B cell (primary cell): ENCODE results near the gene B3GALT6. TPM values are rescaled to one million over a fixed set of nuclear protein-coding genes. Genes with fewer than 3 reads are reported as not detected.

Experiments used
- ATAC-seq: fragments of 200-7000 bp; cut with Tn5 transposase; one replicate; pipeline ENCODE4 v1.10.0; 2021; ENCODE audit warnings: low read depth, mild to moderate bottlenecking, moderate number of reproducible peaks, moderate library complexity
- CTCF ChIA-PET: fragments of 350-600 bp; sonication (Branson Sonifier 250); formaldehyde crosslinking; loops from one replicate; lab custom pipeline; 2021; ENCODE audit warnings: antibody characterized with exemption, inconsistent platforms; lab: Charles Lee
- POLR2A ChIA-PET: fragments of 350-600 bp; sonication (Branson Sonifier 250); formaldehyde crosslinking; loops from one replicate; lab custom pipeline; 2021; ENCODE audit warnings: antibody characterized with exemption; lab: Charles Lee
- DNase-seq: peaks from one replicate; pipeline ENCODE4 v3.0.0; 2013
- H2AFZ ChIP-seq: 2 replicates; pipeline ENCODE4 v1.6.1; 2012; ENCODE audit warnings: mild to moderate bottlenecking, low read depth, low read length; ENCODE audit not compliant: insufficient read depth, poor library complexity, severe bottlenecking
- H3K27ac ChIP-seq, 2 donors: 1 replicate in 1 of 2; 2 replicates in 1 of 2; pipeline ENCODE4 v1.5.1; 2012 to 2013; ENCODE audit warnings: low read length in 2 of 2, mild to moderate bottlenecking in 2 of 2, moderate library complexity in 1 of 2
- H3K27me3 ChIP-seq, 4 experiments: fragments of 200-600 bp in 1 of 4; sonication (generic) in 1 of 4; replicated peaks in 1 of 4; 1 replicate in 2 of 4; 2 replicates in 2 of 4; pipeline versions ENCODE4 v1.6.1 to v1.7.0; 2013 to 2016; ENCODE audit warnings: low read length in 3 of 4, mild to moderate bottlenecking in 2 of 4, mixed read lengths in 1 of 4, moderate library complexity in 1 of 4; ENCODE audit not compliant: insufficient read depth in 4 of 4, control insufficient read depth in 3 of 4; ENCODE audit errors: control extremely low read depth in 1 of 4
- H3K36me3 ChIP-seq, 2 experiments: replicated peaks in 1 of 2; 1 replicate in 1 of 2; 2 replicates in 1 of 2; pipeline versions ENCODE4 v1.6.1 to v1.7.1; 2013; ENCODE audit warnings: low read length in 1 of 2; ENCODE audit not compliant: insufficient read depth in 2 of 2, control insufficient read depth in 1 of 2; ENCODE audit errors: control extremely low read depth in 1 of 2, extremely low read depth in 1 of 2
- H3K4me1 ChIP-seq, 2 donors: fragments of 200-600 bp in 1 of 2; sonication (generic) in 1 of 2; 1 replicate in 1 of 2; 2 replicates in 1 of 2; pipeline versions ENCODE4 v1.5.1 to v1.6.1; 2013 to 2017; ENCODE audit warnings: low read length in 2 of 2; ENCODE audit not compliant: control insufficient read depth in 2 of 2, insufficient read depth in 2 of 2
- H3K4me2 ChIP-seq: replicated peaks from 2 replicates; pipeline ENCODE3; 2012; ENCODE audit warnings: mild to moderate bottlenecking, low read depth, low read length; ENCODE audit not compliant: poor library complexity, severe bottlenecking
- H3K4me3 ChIP-seq, 5 experiments: fragments of 200-600 bp in 1 of 5; sonication (generic) in 1 of 5; 1 replicate in 3 of 5; 2 replicates in 2 of 5; pipeline versions ENCODE4 v1.5.1 to v1.7.0; 2011 to 2016; ENCODE audit warnings: low read length in 4 of 5, mild to moderate bottlenecking in 4 of 5, low read depth in 2 of 5, control low read depth in 1 of 5, moderate library complexity in 1 of 5; ENCODE audit not compliant: insufficient read depth in 1 of 5; ENCODE audit errors: control extremely low read depth in 1 of 5, extremely low read depth in 1 of 5
- H3K79me2 ChIP-seq: fragments of 200-600 bp; sonication (generic); one replicate; pipeline ENCODE4 v1.6.0; 2016; ENCODE audit warnings: low read length; ENCODE audit not compliant: control insufficient read depth, insufficient read depth
- H3K9ac ChIP-seq: fragments of 200-600 bp; sonication (generic); 2 replicates; pipeline ENCODE4 v1.6.1; 2017; ENCODE audit warnings: mild to moderate bottlenecking, low read length, moderate library complexity
- H3K9me3 ChIP-seq, 3 donors: one replicate each; pipeline versions ENCODE4 v1.6.1 to v1.7.1; 2013; ENCODE audit warnings: low read length in 2 of 3; ENCODE audit not compliant: control insufficient read depth in 2 of 3, insufficient read depth in 1 of 3; ENCODE audit errors: control extremely low read depth in 1 of 3
- H4K20me1 ChIP-seq: 2 replicates; pipeline ENCODE4 v1.6.0; 2012; ENCODE audit warnings: mild to moderate bottlenecking, low read length; ENCODE audit not compliant: insufficient read depth, control insufficient read depth, poor library complexity, severe bottlenecking
- H3K27ac Mint-ChIP-seq: one replicate; pipeline ENCODE4 v1.8.0; 2021; ENCODE audit warnings: mixed read lengths
- H3K27me3 Mint-ChIP-seq: one replicate; pipeline ENCODE4 v1.8.0; 2021; ENCODE audit warnings: mixed read lengths
- H3K4me1 Mint-ChIP-seq: one replicate; pipeline ENCODE4 v1.8.0; 2021; ENCODE audit warnings: mixed read lengths
- H3K4me3 Mint-ChIP-seq: one replicate; pipeline ENCODE4 v1.8.0; 2021; ENCODE audit warnings: mixed read lengths
- H3K9me3 Mint-ChIP-seq: one replicate; pipeline ENCODE4 v1.8.0; 2022; ENCODE audit warnings: mixed read lengths; ENCODE audit not compliant: insufficient read depth
- CTCF ChIP-seq: fragments of 200-600 bp; IDR thresholded peaks from one replicate; pipeline ENCODE4 v1.8.0; 2022; ENCODE audit warnings: antibody characterized with exemption, mild to moderate bottlenecking
- EZH2 ChIP-seq: IDR thresholded peaks from 2 replicates; pipeline ENCODE4 v1.6.1; 2012; ENCODE audit warnings: borderline replicate concordance, low read depth, mild to moderate bottlenecking, moderate library complexity, low read length; ENCODE audit not compliant: insufficient read depth, poor library complexity, severe bottlenecking
- WGBS: methylation state at CpG from one replicate; pipeline ENCODE4 v1.1.5; 2013; ENCODE audit warnings: missing lambda C conversion rate; ENCODE audit not compliant: insufficient coverage; 5-methylcytosine and 5-hydroxymethylcytosine counted together
- intact Hi-C: fragments of 100-400 bp; cut with micrococcal nuclease; formaldehyde crosslinking; loops from one replicate; pipeline ENCODE4 v1.10.0; 2022
- polyA plus RNA-seq: library from polyadenylated mRNA; depleted of rRNA; stranded (reverse); fragments of >200 nt; gene quantifications from 2 replicates; pipeline ENCODE4 v1.2.3, GENCODE V29; 2012
- total RNA-seq, 2 donors: library from RNA; stranded (reverse); fragments of 120-200 nt in 1 of 2; gene quantifications; 1 replicate in 1 of 2; 2 replicates in 1 of 2; pipeline versions ENCODE4 v1.2.3 to v1.2.4, GENCODE V29; 2013 to 2022

B3GALT6 gene
- total and polyA plus RNA-seq, 2 donors (not counting 1 experiment from before 2014, with no cell fraction given) = 5.9 to 21.0 TPM

DNA sequence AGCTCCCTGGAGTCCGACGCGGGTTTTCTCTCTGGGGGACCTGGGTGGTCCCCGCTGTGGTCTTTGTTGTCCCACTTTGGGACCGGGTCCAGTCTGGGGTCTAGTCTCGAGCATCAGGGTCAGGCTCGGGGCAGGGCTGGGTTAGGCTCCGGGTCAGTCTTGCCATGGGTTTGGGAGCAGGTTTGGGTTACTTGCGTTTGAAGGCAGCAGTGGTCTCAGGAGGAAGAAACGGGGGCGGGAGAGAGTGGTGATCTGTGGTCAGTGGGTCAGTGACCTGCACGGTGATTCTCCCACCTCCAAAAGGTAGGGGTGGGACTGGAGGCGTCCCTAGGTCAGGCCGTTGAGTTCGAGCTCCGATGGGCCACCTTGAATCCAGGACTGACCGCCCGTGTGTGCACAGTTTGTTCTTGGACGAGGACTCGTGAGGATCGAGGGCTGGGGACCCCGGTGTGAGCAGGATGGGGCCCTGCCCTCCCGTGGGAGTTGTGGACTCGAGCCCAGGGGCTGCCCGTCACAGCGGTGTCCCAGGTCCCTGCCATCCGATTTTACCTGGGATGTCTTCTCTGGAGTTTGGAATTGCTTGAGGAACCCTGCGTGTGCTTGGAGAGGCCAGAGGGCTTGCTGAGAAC is 2.3 kb downstream of the B3GALT6 start:
- ATAC-seq = no peak
- Mint-ChIP-seq H3K27me3 (no peaks in the 10 kb centered on the region), H3K27ac (peak overlapping the region; percentile 15), H3K4me1 (peaks cover 41% of the 10 kb centered on the region), H3K9me3 (no peaks in the 10 kb centered on the region), H3K4me3 (peak overlapping the region; percentile 84)
- no peak overlapping the region for H3K9ac ChIP-seq
- H2AFZ ChIP-seq = no peak overlapping the region
- TF ChIP-seq EZH2 (no peak), CTCF (no peak)
- H3K4me2 ChIP-seq = no peak overlapping the region
- H3K27me3 ChIP-seq = peaks cover 0 to 18% (median 6%) of the 10 kb centered on the region in 4 experiments
- H3K4me1 ChIP-seq = peaks cover 38 to 43% of the 10 kb centered on the region in 2 donors
- ChIA-PET POLR2A (no interaction called here), CTCF (interaction anchor here (1.0 kb wide), 1 partner anchor 112 kb away, joined by 3 read pairs; no protein-coding TSS in a partner anchor)
- peaks cover 0 to 5% (median 0%) of the 10 kb centered on the region in 3 donors for H3K9me3 ChIP-seq
- no peak overlapping the region for H3K4me3 ChIP-seq
- DNase-seq = no peak
- H3K79me2 ChIP-seq = peaks cover 47% of the 10 kb centered on the region
- H4K20me1 ChIP-seq = peaks cover 49% of the 10 kb centered on the region
- H3K36me3 ChIP-seq = peaks cover 0 to 8% of the 10 kb centered on the region in 2 experiments
- 97% methylated on average over 28 of the region's 28 CpGs for WGBS
- intact Hi-C loops = loop anchor here (5.0 to 10.0 kb wide), 2 partner anchors 73 to 199 kb away; partner anchors contain the start of genes ACAP3 and PUSL1
- no peak overlapping the region for H3K27ac ChIP-seq
